Immature natural killer cell (primary cell): Measurements from ENCODE around the gene LRRC8E. TPM values are rescaled to one million over a fixed set of nuclear protein-coding genes. Genes with fewer than 3 reads are reported as not detected.
"Not testable (repeated sequence)": the region's sequence is repeated elsewhere in the genome, so short reads cannot be mapped to it uniquely, and the experiment has no call there.

ENCODE experiments used
- DNase-seq, 3 donors: peaks; one replicate each; pipeline ENCODE4 v3.0.0; 2022; ENCODE audit warnings: mixed read lengths in 1 of 3
- H3K27ac Mint-ChIP-seq, 6 donors: one replicate each; pipeline ENCODE4 v1.8.0; 2020; ENCODE audit warnings: mixed read lengths in 6 of 6, mild to moderate bottlenecking in 5 of 6, inconsistent platforms in 4 of 6, moderate library complexity in 3 of 6
- H3K27me3 Mint-ChIP-seq, 3 donors: one replicate each; pipeline ENCODE4 v1.8.0; 2020 to 2021; ENCODE audit warnings: low read depth in 3 of 3, mild to moderate bottlenecking in 3 of 3, mixed read lengths in 3 of 3, moderate library complexity in 3 of 3, inconsistent platforms in 1 of 3
- H3K36me3 Mint-ChIP-seq, 3 donors: one replicate each; pipeline ENCODE4 v1.8.0; 2020; ENCODE audit warnings: mixed read lengths in 3 of 3, inconsistent platforms in 2 of 3, mild to moderate bottlenecking in 2 of 3
- H3K4me1 Mint-ChIP-seq, 2 donors: one replicate each; pipeline ENCODE4 v1.8.0; 2020; ENCODE audit warnings: inconsistent platforms in 2 of 2, mild to moderate bottlenecking in 2 of 2, mixed read lengths in 2 of 2, moderate library complexity in 1 of 2
- H3K4me3 Mint-ChIP-seq, 5 donors: one replicate each; pipeline ENCODE4 v1.8.0; 2020; ENCODE audit warnings: mild to moderate bottlenecking in 5 of 5, mixed read lengths in 5 of 5, inconsistent platforms in 3 of 5, moderate library complexity in 3 of 5
- H3K9me3 Mint-ChIP-seq, 6 donors: one replicate each; pipeline ENCODE4 v1.8.0; 2020; ENCODE audit warnings: mild to moderate bottlenecking in 6 of 6, mixed read lengths in 6 of 6, inconsistent platforms in 4 of 6, moderate library complexity in 3 of 6
- polyA plus RNA-seq, 3 donors: library from polyadenylated mRNA; unstranded; fragments of 300-500 nt; fragmentation: Illumina TruSeq; gene quantifications; one replicate each; pipeline ENCODE4 v1.2.3, GENCODE V29; 2021

LRRC8E gene
- polyA plus RNA-seq, 3 donors from 2014 or later = not detected

DNA sequence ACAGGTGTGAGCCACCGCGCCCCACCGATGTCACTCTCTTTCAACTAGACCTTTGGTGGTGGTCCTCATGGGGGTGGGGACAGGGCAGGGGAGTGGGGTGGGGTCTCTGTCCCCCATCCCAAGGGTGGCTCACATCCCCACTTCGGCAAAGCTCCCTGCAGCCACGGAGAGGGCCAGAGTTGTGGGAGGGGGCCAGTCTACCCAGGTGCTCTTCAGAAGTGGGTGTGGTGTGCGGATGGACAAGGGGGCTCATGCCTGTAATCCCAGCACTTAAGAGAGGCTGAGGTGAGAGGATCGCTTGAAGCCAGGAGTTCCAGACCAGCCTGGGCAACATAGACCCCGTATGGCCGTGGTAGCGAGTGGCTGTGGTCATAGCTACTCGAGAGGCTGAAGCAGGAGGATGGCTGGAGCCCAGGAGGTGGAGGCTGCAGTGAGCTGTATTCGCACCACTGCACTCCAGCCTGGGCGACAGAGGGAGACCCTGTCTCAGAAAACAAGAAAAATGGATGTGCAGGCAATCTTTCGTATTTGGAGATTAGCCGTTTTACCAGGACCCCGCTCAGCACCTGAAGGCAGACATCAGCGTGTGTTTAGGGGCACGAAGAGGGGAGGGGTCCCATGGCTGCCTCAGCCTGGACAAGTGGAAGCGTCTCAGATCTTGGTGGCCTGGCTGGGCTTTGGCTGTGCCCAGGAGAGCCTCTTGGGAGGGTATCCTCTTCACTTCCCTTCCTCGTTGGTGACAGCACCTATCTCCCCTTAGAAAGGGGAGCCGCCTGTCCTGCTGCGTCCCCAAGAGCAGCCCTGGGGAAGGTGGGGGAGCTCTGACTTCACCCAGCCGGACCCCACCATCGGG is 27.2 kb downstream of the LRRC8E start:
- H3K4me1 Mint-ChIP-seq = peaks cover 20 to 21% of the 10 kb centered on the region in 2 donors
- peak overlapping the region in 3 of 6 donors; percentile 11 to 61 (median 46) for H3K27ac Mint-ChIP-seq
- peaks cover 0 to 10% (median 8%) of the 10 kb centered on the region in 3 donors for H3K36me3 Mint-ChIP-seq
- H3K4me3 Mint-ChIP-seq = peak overlapping the region; percentile 53 to 68 (median 59)
- DNase-seq = no peak
- H3K27me3 Mint-ChIP-seq = peaks cover 34 to 43% (median 40%) of the 10 kb centered on the region in 3 donors
- H3K9me3 Mint-ChIP-seq = peaks cover 0 to 5% (median 0%) of the 10 kb centered on the region in 6 donors

- peaks cover 0 to 9% (median 7%) of the 10 kb centered on the region in 3 donors for H3K36me3 Mint-ChIP-seq
- H3K9me3 Mint-ChIP-seq = peaks cover 0 to 3% (median 0%) of the 10 kb centered on the region in 6 donors
- peak overlapping the region; percentile 33 to 68 (median 59) for H3K4me3 Mint-ChIP-seq
- peak; percentile 70 to 77 (median 71) for DNase-seq
- H3K27ac Mint-ChIP-seq = peak overlapping the region in 2 of 6 donors; percentile 11 to 72
- H3K4me1 Mint-ChIP-seq = peaks cover 26 to 28% of the 10 kb centered on the region in 2 donors
- peaks cover 36 to 40% (median 40%) of the 10 kb centered on the region in 3 donors for H3K27me3 Mint-ChIP-seq
These were observed 28.0 kb downstream of the LRRC8E start for GRCh38 chr19:7916103-7916954.

DNA sequence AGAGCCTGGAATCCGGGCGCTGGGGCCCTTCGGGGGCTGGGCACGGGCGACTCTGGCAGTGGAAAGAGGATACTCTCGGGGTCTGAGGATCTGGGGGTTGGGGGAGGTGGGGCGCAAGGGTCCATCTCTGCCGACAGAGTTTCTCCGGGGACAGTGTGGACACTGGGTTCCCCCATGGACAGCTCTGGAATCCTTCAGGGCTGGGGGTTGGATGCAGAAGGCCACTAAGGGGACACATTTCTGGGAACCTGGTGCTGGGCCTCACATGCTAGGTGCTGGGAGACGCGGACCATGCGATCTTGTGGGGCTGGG is 28.6 kb downstream of the LRRC8E start:
- Mint-ChIP-seq H3K27ac (peak overlapping the region in 5 of 6 donors; percentile 66 to 86 (median 78)), H3K4me1 (peaks cover 29 to 30% of the 10 kb centered on the region in 2 donors), H3K9me3 (peaks cover 0 to 2% (median 0%) of the 10 kb centered on the region in 6 donors), H3K27me3 (peaks cover 36 to 40% (median 39%) of the 10 kb centered on the region in 3 donors), H3K4me3 (peak overlapping the region; percentile 69 to 91 (median 80)), H3K36me3 (peaks cover 0 to 6% (median 5%) of the 10 kb centered on the region in 3 donors)
- DNase-seq = no peak

- Mint-ChIP-seq H3K36me3 (peaks cover 0 to 5% (median 4%) of the 10 kb centered on the region in 3 donors), H3K27ac (peak overlapping the region in 5 of 6 donors; percentile 68 to 86 (median 78)), H3K4me1 (peaks cover 29 to 34% of the 10 kb centered on the region in 2 donors), H3K9me3 (peaks cover 0 to 2% (median 0%) of the 10 kb centered on the region in 6 donors), H3K27me3 (peaks cover 33 to 41% (median 38%) of the 10 kb centered on the region in 3 donors), H3K4me3 (peak overlapping the region; percentile 69 to 91 (median 80))
- DNase-seq = peak; percentile 47 to 51 (median 47)
These were observed 29.2 kb downstream of the LRRC8E start for GRCh38 chr19:7917267-7918061.

DNA sequence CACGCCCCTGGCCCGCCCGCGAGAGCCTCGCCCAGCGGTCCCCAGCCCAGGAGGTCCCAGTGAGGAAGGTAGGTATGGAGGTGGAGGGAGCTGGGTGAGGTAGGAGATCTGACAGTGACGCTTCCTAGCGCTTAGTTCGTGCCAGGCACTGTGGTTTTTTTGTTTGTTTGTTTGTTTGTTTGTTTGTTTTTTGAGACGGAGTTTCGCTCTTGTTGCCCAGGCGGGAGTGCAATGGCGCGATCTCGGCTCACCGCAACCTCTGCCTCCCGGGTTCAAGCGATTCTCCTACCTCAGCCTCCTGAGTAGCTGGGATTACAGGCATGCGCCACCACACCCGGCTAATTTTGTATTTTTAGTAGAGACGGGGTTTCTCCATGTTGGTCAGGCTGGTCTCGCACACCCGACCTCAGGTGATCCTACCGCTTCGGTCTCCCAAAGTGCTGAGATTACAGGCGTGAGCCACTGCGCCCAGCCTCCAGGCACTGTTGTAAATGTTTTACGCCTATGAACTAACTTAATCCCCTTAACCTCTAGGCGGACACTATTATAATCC is 29.8 kb downstream of the LRRC8E start:
- not testable (repeated sequence) for DNase-seq, H3K36me3 Mint-ChIP-seq
- H3K4me1 Mint-ChIP-seq = peaks cover 29 to 36% of the 10 kb centered on the region in 2 donors

DNA sequence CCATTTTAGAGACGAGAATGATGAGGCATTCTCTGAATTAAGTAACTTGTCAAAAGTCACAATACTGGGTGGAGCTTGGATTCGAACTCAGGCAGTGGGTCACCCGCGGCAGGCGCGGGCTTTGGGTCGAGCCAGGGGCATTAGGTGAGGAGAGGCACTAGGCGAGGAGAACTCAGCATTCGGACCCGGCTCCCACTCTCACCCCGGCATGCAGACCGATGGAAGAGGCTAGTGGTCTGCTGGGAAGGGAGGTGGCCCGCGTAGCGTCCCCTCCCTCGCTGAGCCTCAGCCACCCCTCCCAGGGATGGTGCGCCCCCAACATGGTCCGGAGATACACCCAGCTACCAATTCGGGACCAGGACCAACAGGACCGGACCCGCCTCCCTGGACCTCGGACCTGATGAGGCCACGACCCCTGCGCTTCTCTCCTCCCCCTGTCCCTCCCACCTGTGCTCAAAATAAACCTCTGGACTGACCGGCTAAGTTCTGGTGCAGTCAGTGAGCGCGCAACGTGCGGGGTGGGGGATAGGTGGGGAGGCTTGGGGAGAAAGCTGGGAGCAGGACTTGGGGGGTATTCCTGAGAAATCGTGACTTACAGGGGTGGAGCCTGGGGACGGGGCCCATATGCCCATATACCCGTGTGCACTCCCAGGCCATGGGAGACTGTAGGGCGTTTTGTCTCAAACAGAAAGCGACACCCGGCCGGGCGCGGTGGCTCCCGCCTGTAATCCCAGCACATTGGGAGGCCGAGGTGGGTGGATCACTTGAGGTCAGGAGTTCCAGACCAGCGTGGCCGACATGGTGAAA is 30.5 kb downstream of the LRRC8E start:
- Mint-ChIP-seq H3K27ac (peak overlapping the region in 3 of 6 donors; percentile 34 to 94 (median 49)), H3K4me1 (peaks cover 29 to 37% of the 10 kb centered on the region in 2 donors), H3K9me3 (peaks cover 0 to 2% (median 0%) of the 10 kb centered on the region in 6 donors), H3K4me3 (peak overlapping the region; percentile 30 to 97 (median 92)), H3K27me3 (peaks cover 33 to 41% (median 38%) of the 10 kb centered on the region in 3 donors), H3K36me3 (no peaks in the 10 kb centered on the region)
- no peak for DNase-seq

More for the DNA sequence above, 29.8 kb downstream of the LRRC8E start:
- H3K27me3 Mint-ChIP-seq = peaks cover 33 to 38% (median 37%) of the 10 kb centered on the region in 3 donors
- H3K4me3 Mint-ChIP-seq = peak overlapping the region; percentile 33 to 68 (median 58)
- peak overlapping the region in 3 of 6 donors; percentile 23 to 68 (median 49) for H3K27ac Mint-ChIP-seq
- H3K9me3 Mint-ChIP-seq = not testable (repeated sequence)

DNA sequence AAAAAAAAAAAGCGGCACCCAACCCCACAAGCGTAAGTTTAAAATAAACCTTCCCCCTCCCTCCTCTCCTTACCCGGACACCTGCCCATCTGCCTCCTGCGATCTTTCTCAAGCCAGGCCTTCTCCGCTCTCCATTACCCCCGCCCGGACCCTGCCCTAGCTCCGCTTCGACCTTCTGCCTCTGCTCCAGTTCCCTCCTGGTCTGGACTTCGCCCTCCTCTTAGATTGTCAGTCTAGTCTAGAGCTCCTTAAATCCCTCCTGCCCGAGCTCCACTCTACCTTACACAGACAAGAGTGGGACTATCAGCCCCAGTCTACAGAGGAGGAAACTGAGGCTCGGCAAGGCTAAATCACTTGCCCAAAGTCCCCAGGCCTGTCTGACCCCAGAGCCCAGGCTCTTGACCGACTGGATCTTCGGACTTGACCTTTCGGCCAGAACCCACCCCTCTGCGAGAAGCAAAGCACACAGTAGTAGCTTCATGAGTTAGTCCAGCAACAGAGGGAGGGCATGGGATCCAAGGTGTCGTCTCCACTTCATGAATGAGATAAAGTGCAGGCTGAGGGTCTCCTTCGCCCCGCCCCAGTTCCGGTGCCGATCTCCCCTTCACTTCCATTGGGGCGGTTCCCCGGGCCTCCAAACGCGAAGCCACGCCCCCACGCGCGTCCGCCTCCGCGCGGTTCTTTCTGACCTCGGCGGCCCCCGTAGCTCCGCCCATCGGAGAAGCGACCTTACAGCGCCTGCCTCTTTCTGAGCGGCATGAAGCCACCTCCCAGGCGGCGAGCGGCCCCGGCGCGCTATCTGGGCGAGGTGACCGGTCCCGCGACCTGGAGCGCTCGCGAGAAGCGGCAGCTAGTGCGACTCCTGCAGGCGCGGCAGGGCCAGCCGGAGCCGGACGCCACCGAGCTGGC is 31.6 kb downstream of the LRRC8E start, which contains the start of gene SNAPC2:
SNAPC2 (plus strand) TSS at position 729 of the 909 bp plus-strand sequence; CDS start at position 758, 29 bp downstream.
- Mint-ChIP-seq H3K4me1 (peaks cover 29 to 37% of the 10 kb centered on the region in 2 donors), H3K4me3 (peak within 1 kb of the TSS; percentile 88 to 98 (median 94)), H3K27ac (peak within 1 kb of the TSS; percentile 92 to 98 (median 94)), H3K9me3 (peaks cover 0 to 2% (median 0%) of the 10 kb centered on the region in 6 donors), H3K36me3 (no peaks in the 10 kb centered on the region), H3K27me3 (peaks cover 29 to 40% (median 39%) of the 10 kb centered on the region in 3 donors)
- DNase-seq = peak; percentile 97 to 98 (median 98)

DNA sequence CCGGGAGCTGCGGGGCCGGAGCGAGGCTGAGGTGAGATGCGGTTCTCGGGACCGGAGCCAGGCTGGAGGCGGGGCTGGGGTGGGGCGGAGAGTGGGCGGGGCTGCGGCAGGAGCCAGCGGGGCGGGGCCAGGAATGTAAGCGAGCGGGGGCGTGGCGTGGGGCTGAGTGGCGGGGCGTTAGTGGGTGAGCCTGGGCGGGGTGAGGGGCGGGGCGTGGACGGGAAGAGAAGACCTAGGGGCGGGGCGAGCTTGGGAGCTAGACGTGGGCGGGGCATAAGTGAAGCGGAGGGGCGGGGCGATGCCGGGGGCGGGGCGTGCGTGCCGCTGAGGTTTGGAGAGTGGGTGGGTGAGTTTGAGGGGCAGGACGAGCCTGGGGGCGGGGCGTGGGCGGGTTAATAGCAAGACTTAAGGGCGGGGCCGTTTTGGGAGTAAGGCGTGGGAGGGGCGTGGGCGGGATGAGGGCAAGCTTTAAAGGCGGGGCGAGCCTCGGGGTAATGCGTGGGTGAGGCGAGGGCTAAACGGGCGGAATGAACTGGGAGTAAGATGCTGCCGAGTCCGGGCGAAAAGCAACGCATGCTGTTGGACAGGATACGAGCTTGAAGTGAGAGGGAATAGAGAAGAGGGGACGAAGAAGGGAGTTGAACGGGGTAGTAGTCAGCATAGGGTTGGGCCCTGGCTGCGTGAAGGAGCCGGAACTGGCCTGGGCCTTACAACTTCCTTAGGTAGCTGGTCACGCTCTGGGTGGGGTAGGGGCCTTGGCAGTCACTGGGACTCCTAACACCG is 32.4 kb downstream of the LRRC8E start:
- H3K36me3 Mint-ChIP-seq = no peaks in the 10 kb centered on the region
- H3K9me3 Mint-ChIP-seq = peaks cover 0 to 2% (median 0%) of the 10 kb centered on the region in 6 donors
- DNase-seq = peak; percentile 94 to 96 (median 96)
- H3K4me1 Mint-ChIP-seq = peaks cover 26 to 34% of the 10 kb centered on the region in 2 donors
- H3K27ac Mint-ChIP-seq = peak overlapping the region; percentile 92 to 98 (median 94)
- H3K27me3 Mint-ChIP-seq = peaks cover 24 to 35% (median 33%) of the 10 kb centered on the region in 3 donors
- H3K4me3 Mint-ChIP-seq = peak overlapping the region; percentile 88 to 98 (median 94)

- Mint-ChIP-seq H3K9me3 (peaks cover 0 to 2% (median 0%) of the 10 kb centered on the region in 6 donors), H3K4me1 (peaks cover 22 to 33% of the 10 kb centered on the region in 2 donors), H3K27ac (peak overlapping the region; percentile 92 to 98 (median 94)), H3K4me3 (peak overlapping the region; percentile 88 to 98 (median 94)), H3K36me3 (no peaks in the 10 kb centered on the region), H3K27me3 (peaks cover 22 to 33% (median 32%) of the 10 kb centered on the region in 3 donors)
- DNase-seq = no peak
These were observed 33.1 kb downstream of the LRRC8E start for GRCh38 chr19:7921302-7921966.
